ACC112 (cell line): ENCODE results near the gene PICK1.
"Not testable (repeated sequence)": the region's sequence is repeated elsewhere in the genome, so short reads cannot be mapped to it uniquely, and the experiment has no call there.

Source experiments
- H2AFZ ChIP-seq: fragments of 200-600 bp; sonication (generic); one replicate; pipeline ENCODE4 v1.6.0; 2017; ENCODE audit warnings: antibody characterized with exemption, low read length; ENCODE audit not compliant: unreplicated experiment
- H3K27ac ChIP-seq: fragments of 200-600 bp; sonication (generic); 2 replicates; pipeline ENCODE4 v1.5.1; 2014; ENCODE audit warnings: low read depth, mild to moderate bottlenecking, antibody characterized with exemption, low read length, moderate library complexity
- H3K27me3 ChIP-seq: fragments of 200-600 bp; sonication (generic); 2 replicates; pipeline ENCODE4 v1.6.1; 2014; ENCODE audit warnings: mild to moderate bottlenecking, antibody characterized with exemption, low read length, moderate library complexity, mixed read lengths; ENCODE audit not compliant: insufficient read depth
- H3K36me3 ChIP-seq: fragments of 200-600 bp; sonication (generic); 2 replicates; pipeline ENCODE4 v1.6.1; 2016; ENCODE audit warnings: mild to moderate bottlenecking, antibody characterized with exemption, low read length, moderate library complexity, mixed read lengths; ENCODE audit not compliant: insufficient read depth
- H3K4me1 ChIP-seq: fragments of 200-600 bp; sonication (generic); one replicate; pipeline ENCODE4 v1.6.1; 2016; ENCODE audit warnings: low read length, mixed read lengths; ENCODE audit not compliant: insufficient read depth, unreplicated experiment, control insufficient read depth
- H3K4me3 ChIP-seq: fragments of 200-600 bp; sonication (generic); 2 replicates; pipeline ENCODE4 v1.5.1; 2014; ENCODE audit warnings: mild to moderate bottlenecking, low read depth, low read length
- H3K79me2 ChIP-seq: fragments of 200-600 bp; sonication (generic); one replicate; pipeline ENCODE4 v1.6.0; 2016; ENCODE audit warnings: low read length; ENCODE audit not compliant: control insufficient read depth, unreplicated experiment, insufficient read depth

The PICK1 gene

GRCh38 chr22:38072322-38073149 is 15.3 kb downstream of the PICK1 start:
- Histone ChIP-seq H3K36me3 (no peaks in the 10 kb centered on the region), H3K4me3 (no peak overlapping the region), H3K27me3 (no peaks in the 10 kb centered on the region), H3K4me1 (no peaks in the 10 kb centered on the region), H2AFZ (no peak overlapping the region), H3K79me2 (no peaks in the 10 kb centered on the region), H3K27ac (no peak overlapping the region)

- Histone ChIP-seq H3K4me3 (no peak overlapping the region), H2AFZ (no peak overlapping the region), H3K79me2 (no peaks in the 10 kb centered on the region), H3K27ac (no peak overlapping the region), H3K36me3 (no peaks in the 10 kb centered on the region), H3K27me3 (no peaks in the 10 kb centered on the region), H3K4me1 (no peaks in the 10 kb centered on the region)
Measured at GRCh38 chr22:38073150-38074130, 16.2 kb downstream of the PICK1 start.

- Histone ChIP-seq H3K36me3 (no peaks in the 10 kb centered on the region), H3K4me3 (no peak overlapping the region), H3K4me1 (no peaks in the 10 kb centered on the region), H2AFZ (no peak overlapping the region), H3K27ac (no peak overlapping the region), H3K27me3 (no peaks in the 10 kb centered on the region), H3K79me2 (no peaks in the 10 kb centered on the region)
Measured at GRCh38 chr22:38074181-38075104, 17.2 kb downstream of the PICK1 start.

- Histone ChIP-seq H3K4me1 (no peaks in the 10 kb centered on the region), H2AFZ (no peak overlapping the region), H3K79me2 (no peaks in the 10 kb centered on the region), H3K27ac (no peak overlapping the region), H3K4me3 (no peak overlapping the region), H3K36me3 (no peaks in the 10 kb centered on the region), H3K27me3 (no peaks in the 10 kb centered on the region)
Measured at GRCh38 chr22:38075105-38075825, 18.1 kb downstream of the PICK1 start.

GRCh38 chr22:38075961-38076360 is 18.8 kb downstream of the PICK1 start:
- Histone ChIP-seq H3K36me3 (no peaks in the 10 kb centered on the region), H3K27ac (no peak overlapping the region), H3K4me3 (no peak overlapping the region), H2AFZ (no peak overlapping the region), H3K4me1 (no peaks in the 10 kb centered on the region), H3K79me2 (no peaks in the 10 kb centered on the region), H3K27me3 (no peaks in the 10 kb centered on the region)

GRCh38 chr22:38077096-38077495 is 19.9 kb downstream of the PICK1 start:
- Histone ChIP-seq H3K4me1 (peaks cover 4% of the 10 kb centered on the region), H2AFZ (no peak overlapping the region), H3K27me3 (no peaks in the 10 kb centered on the region), H3K36me3 (no peaks in the 10 kb centered on the region), H3K4me3 (no peak overlapping the region), H3K79me2 (peaks cover 2% of the 10 kb centered on the region), H3K27ac (no peak overlapping the region)

GRCh38 chr22:38077595-38077994 is 20.4 kb downstream of the PICK1 start:
- Histone ChIP-seq H3K79me2 (peaks cover 3% of the 10 kb centered on the region), H3K36me3 (no peaks in the 10 kb centered on the region), H2AFZ (no peak overlapping the region), H3K27ac (no peak overlapping the region), H3K4me1 (peaks cover 4% of the 10 kb centered on the region), H3K27me3 (no peaks in the 10 kb centered on the region), H3K4me3 (no peak overlapping the region)

- H3K36me3 ChIP-seq: no peaks in the 10 kb centered on the region
- H2AFZ ChIP-seq: no peak overlapping the region
- H3K27me3 ChIP-seq: no peaks in the 10 kb centered on the region
- peaks cover 3% of the 10 kb centered on the region for H3K79me2 ChIP-seq
- no peak overlapping the region for H3K27ac ChIP-seq
- H3K4me3 ChIP-seq: no peak overlapping the region
- peaks cover 4% of the 10 kb centered on the region for H3K4me1 ChIP-seq
Measured at GRCh38 chr22:38078046-38078840, 21.0 kb downstream of the PICK1 start.

- not testable (repeated sequence) for H3K27ac ChIP-seq, H3K4me1 ChIP-seq, H3K36me3 ChIP-seq, H3K79me2 ChIP-seq, H3K27me3 ChIP-seq, H2AFZ ChIP-seq, H3K4me3 ChIP-seq
Measured at GRCh38 chr22:38079208-38079607, 22.0 kb downstream of the PICK1 start.
